Trophoblast cell (in vitro differentiated cells and primary cell): ENCODE measurements around the gene ANXA6.

ENCODE experiments used
- DNase-seq, 2 donors: peaks; one replicate each; pipeline ENCODE4 v3.0.0-alpha.2; 2016
- H2AFZ ChIP-seq: 2 replicates; pipeline ENCODE4 v1.6.1; 2013; ENCODE audit warnings: low read length, moderate library complexity, mild to moderate bottlenecking; ENCODE audit not compliant: insufficient read depth, poor library complexity
- H2AK5ac ChIP-seq: 2 replicates; pipeline ENCODE4 v1.6.1; 2013; ENCODE audit warnings: mild to moderate bottlenecking, low read length
- H2BK120ac ChIP-seq: 2 replicates; pipeline ENCODE4 v1.6.1; 2013; ENCODE audit warnings: low read length, mild to moderate bottlenecking, moderate library complexity; ENCODE audit not compliant: insufficient read depth, poor library complexity
- H2BK12ac ChIP-seq: 2 replicates; pipeline ENCODE4 v1.6.1; 2013; ENCODE audit warnings: mild to moderate bottlenecking, low read length, moderate library complexity
- H2BK5ac ChIP-seq: 2 replicates; pipeline ENCODE4 v1.6.1; 2013; ENCODE audit warnings: low read length, low read depth, moderate library complexity, mild to moderate bottlenecking; ENCODE audit not compliant: poor library complexity
- H3K14ac ChIP-seq: 2 replicates; pipeline ENCODE4 v1.6.1; 2013; ENCODE audit warnings: mild to moderate bottlenecking, low read length
- H3K18ac ChIP-seq: 2 replicates; pipeline ENCODE4 v1.6.1; 2013; ENCODE audit warnings: mild to moderate bottlenecking, low read length
- H3K23ac ChIP-seq: 2 replicates; pipeline ENCODE4 v1.6.1; 2013; ENCODE audit warnings: low read length
- H3K27ac ChIP-seq: 2 replicates; pipeline ENCODE4 v1.5.1; 2013; ENCODE audit warnings: low read depth, mild to moderate bottlenecking, inconsistent platforms, low read length, moderate library complexity
- H3K27me3 ChIP-seq: 2 replicates; pipeline ENCODE4 v1.6.1; 2013; ENCODE audit warnings: inconsistent platforms, mild to moderate bottlenecking, low read length, moderate library complexity; ENCODE audit not compliant: insufficient read depth
- H3K36me3 ChIP-seq, 2 experiments: 1 replicate in 1 of 2; 2 replicates in 1 of 2; pipeline ENCODE4 v1.6.1; 2013; ENCODE audit warnings: low read length in 2 of 2, mild to moderate bottlenecking in 2 of 2, moderate library complexity in 1 of 2; ENCODE audit not compliant: insufficient read depth in 2 of 2, control insufficient read depth in 1 of 2
- H3K4ac ChIP-seq: 2 replicates; pipeline ENCODE4 v1.6.1; 2013; ENCODE audit warnings: low read depth, mild to moderate bottlenecking, low read length, moderate library complexity
- H3K4me1 ChIP-seq, 2 experiments: 1 replicate in 1 of 2; 2 replicates in 1 of 2; pipeline ENCODE4 v1.6.1; 2013; ENCODE audit warnings: low read length in 2 of 2, mild to moderate bottlenecking in 2 of 2, moderate library complexity in 1 of 2; ENCODE audit not compliant: insufficient read depth in 2 of 2, control insufficient read depth in 1 of 2
- H3K4me2 ChIP-seq: 2 replicates; pipeline ENCODE4 v1.6.1; 2013; ENCODE audit warnings: inconsistent platforms, mild to moderate bottlenecking, low read length, moderate library complexity
- H3K4me3 ChIP-seq: 2 replicates; pipeline ENCODE4 v1.5.1; 2013; ENCODE audit warnings: mild to moderate bottlenecking, low read depth, low read length, inconsistent platforms
- H3K79me1 ChIP-seq: one replicate; pipeline ENCODE4 v1.6.1; 2013; ENCODE audit warnings: low read length
- H3K79me2 ChIP-seq: 2 replicates; pipeline ENCODE4 v1.6.1; 2013; ENCODE audit warnings: low read length, mild to moderate bottlenecking; ENCODE audit not compliant: control insufficient read depth, insufficient read depth, poor library complexity
- H3K9ac ChIP-seq: 2 replicates; pipeline ENCODE4 v1.6.1; 2013; ENCODE audit warnings: mild to moderate bottlenecking, low read length
- H3K9me3 ChIP-seq: 2 replicates; pipeline ENCODE4 v1.6.1; 2013; ENCODE audit warnings: low read depth, mild to moderate bottlenecking, control low read depth, inconsistent platforms, low read length; ENCODE audit not compliant: insufficient read depth
- H4K12ac ChIP-seq: 2 replicates; pipeline ENCODE4 v1.6.1; 2013; ENCODE audit warnings: low read depth, mild to moderate bottlenecking, low read length, moderate library complexity
- H4K8ac ChIP-seq: 2 replicates; pipeline ENCODE4 v1.6.1; 2013; ENCODE audit warnings: low read depth, mild to moderate bottlenecking, low read length, moderate library complexity
- H4K91ac ChIP-seq: one replicate; pipeline ENCODE4 v1.6.1; 2013; ENCODE audit warnings: low read depth, mild to moderate bottlenecking, low read length, moderate library complexity
- WGBS: extraction: QIAGEN DNeasy Blood & Tissue Kit; methylation state at CpG from one replicate; pipeline ENCODE4 v1.1.7; 2013; ENCODE audit warnings: missing lambda C conversion rate; ENCODE audit not compliant: insufficient read length, insufficient coverage; ENCODE audit errors: extremely low coverage; 5-methylcytosine and 5-hydroxymethylcytosine counted together

Gene ANXA6

GRCh38 chr5:151085517-151086041 is 72.0 kb downstream of the ANXA6 start:
- Histone ChIP-seq H3K9ac (no peak overlapping the region), H2BK5ac (no peak overlapping the region), H3K27me3 (no peaks in the 10 kb centered on the region), H4K91ac (no peak overlapping the region), H4K12ac (no peak overlapping the region), H3K9me3 (no peaks in the 10 kb centered on the region), H3K23ac (no peak overlapping the region), H3K18ac (no peak overlapping the region), H3K4me3 (no peak overlapping the region), H2BK120ac (no peak overlapping the region), H2AFZ (no peak overlapping the region), H3K4me1 (peaks cover 0 to 2% of the 10 kb centered on the region in 2 experiments), H3K14ac (no peak overlapping the region), H3K79me1 (peaks cover 7% of the 10 kb centered on the region), H3K27ac (no peak overlapping the region), H4K8ac (no peak overlapping the region), H3K36me3 (no peaks in the 10 kb centered on the region), H2BK12ac (no peak overlapping the region), H3K4me2 (no peak overlapping the region), H3K4ac (no peak overlapping the region), H2AK5ac (no peak overlapping the region), H3K79me2 (peaks cover 6% of the 10 kb centered on the region)
- no CpG with 5 or more reads among the region's 9 CpGs for WGBS
- DNase-seq: peak in 1 of 2 donors; percentile 24

- H2AK5ac ChIP-seq: no peak overlapping the region
- no peak overlapping the region for H4K12ac ChIP-seq
- H3K18ac ChIP-seq: no peak overlapping the region
- H2BK5ac ChIP-seq: no peak overlapping the region
- no peak overlapping the region for H4K91ac ChIP-seq
- no peak overlapping the region for H3K27ac ChIP-seq
- no peak overlapping the region for H3K14ac ChIP-seq
- peaks cover 10% of the 10 kb centered on the region for H3K79me1 ChIP-seq
- H3K4me2 ChIP-seq: no peak overlapping the region
- H3K4me1 ChIP-seq: peaks cover 3 to 5% of the 10 kb centered on the region in 2 experiments
- peaks cover 8% of the 10 kb centered on the region for H3K79me2 ChIP-seq
- H3K9me3 ChIP-seq: no peaks in the 10 kb centered on the region
- H3K23ac ChIP-seq: no peak overlapping the region
- no peak for DNase-seq
- no peak overlapping the region for H2AFZ ChIP-seq
- H3K36me3 ChIP-seq: no peaks in the 10 kb centered on the region
- no peak overlapping the region for H2BK12ac ChIP-seq
- no peak overlapping the region for H4K8ac ChIP-seq
- WGBS: no CpG with 5 or more reads among the region's 7 CpGs
- no peak overlapping the region for H2BK120ac ChIP-seq
- H3K4ac ChIP-seq: no peak overlapping the region
- H3K9ac ChIP-seq: no peak overlapping the region
- H3K27me3 ChIP-seq: no peaks in the 10 kb centered on the region
- H3K4me3 ChIP-seq: no peak overlapping the region
Measured at GRCh38 chr5:151084363-151084762, 73.2 kb downstream of the ANXA6 start.

GRCh38 chr5:151083081-151083676 is 74.4 kb downstream of the ANXA6 start:
- Histone ChIP-seq H2BK120ac (no peak overlapping the region), H3K36me3 (peaks cover 5 to 6% of the 10 kb centered on the region in 2 experiments), H4K91ac (no peak overlapping the region), H3K23ac (no peak overlapping the region), H4K12ac (no peak overlapping the region), H2BK5ac (no peak overlapping the region), H2AK5ac (no peak overlapping the region), H3K14ac (no peak overlapping the region), H2BK12ac (no peak overlapping the region), H3K9me3 (no peaks in the 10 kb centered on the region), H3K4me1 (peaks cover 3 to 5% of the 10 kb centered on the region in 2 experiments), H3K27ac (no peak overlapping the region), H3K79me1 (peaks cover 10% of the 10 kb centered on the region), H2AFZ (no peak overlapping the region), H3K27me3 (no peaks in the 10 kb centered on the region), H3K79me2 (peaks cover 8% of the 10 kb centered on the region), H3K9ac (no peak overlapping the region), H3K4ac (no peak overlapping the region), H3K4me3 (no peak overlapping the region), H4K8ac (no peak overlapping the region), H3K18ac (no peak overlapping the region), H3K4me2 (no peak overlapping the region)
- no CpG with 5 or more reads among the region's 3 CpGs for WGBS
- DNase-seq: peak; percentile 76 to 82

- Histone ChIP-seq H3K4me3 (no peak overlapping the region), H4K12ac (no peak overlapping the region), H3K27ac (no peak overlapping the region), H3K79me1 (peaks cover 10% of the 10 kb centered on the region), H2AK5ac (no peak overlapping the region), H3K4me1 (peaks cover 3 to 5% of the 10 kb centered on the region in 2 experiments), H3K27me3 (no peaks in the 10 kb centered on the region), H3K4me2 (no peak overlapping the region), H3K9me3 (no peaks in the 10 kb centered on the region), H3K18ac (no peak overlapping the region), H4K8ac (no peak overlapping the region), H3K23ac (no peak overlapping the region), H3K9ac (no peak overlapping the region), H2BK12ac (no peak overlapping the region), H3K4ac (no peak overlapping the region), H2BK120ac (no peak overlapping the region), H3K79me2 (peaks cover 8% of the 10 kb centered on the region), H4K91ac (no peak overlapping the region), H2BK5ac (no peak overlapping the region), H3K36me3 (peaks cover 6 to 7% of the 10 kb centered on the region in 2 experiments), H2AFZ (no peak overlapping the region), H3K14ac (no peak overlapping the region)
- no CpG with 5 or more reads among the region's 6 CpGs for WGBS
- DNase-seq: peak in 1 of 2 donors; percentile 53
Measured at GRCh38 chr5:151082282-151082902, 75.2 kb downstream of the ANXA6 start.
